ENCODE data around the gene SLC9A4.

SLC9A4 gene

GRCh38 chr2:102551329-102552096 lies 78.5 kb downstream of the SLC9A4 start:
- no peak for DNase-seq

- DNase-seq: no peak
Observed at GRCh38 chr2:102553601-102554000, 80.6 kb downstream of the SLC9A4 start.

GRCh38 chr2:102558463-102558862 lies 85.4 kb downstream of the SLC9A4 start:
- DNase-seq: no peak

GRCh38 chr2:102562542-102562941 lies 89.5 kb downstream of the SLC9A4 start:
- DNase-seq: peak; percentile 25 to 39

- DNase-seq: no peak
Observed at GRCh38 chr2:102575888-102576287, 102.9 kb downstream of the SLC9A4 start.

GRCh38 chr2:102578376-102578775 lies 105.3 kb downstream of the SLC9A4 start:
- peak in 1 of 2 donors; percentile 18 for DNase-seq

- peak; percentile 86 to 91 for DNase-seq
Observed at GRCh38 chr2:102581911-102582310, 108.9 kb downstream of the SLC9A4 start.

GRCh38 chr2:102582845-102583244 lies 109.8 kb downstream of the SLC9A4 start:
- no peak for DNase-seq

Data from inflammatory macrophage treated with lipopolysaccharide for 1 hour (primary cell).